HEK293 (cell line): ENCODE measurements around the gene ILK.
A peak's percentile ranks its signal among the peaks of the same experiment; 100 is the strongest.

Experiments used
- ATF2 ChIP-seq: fragments of 450-650 bp; formaldehyde crosslinking; IDR thresholded peaks from 2 replicates; pipeline ENCODE4 v1.5.1; 2016; ENCODE audit warnings: missing biosample characterization, missing genetic modification characterization, low read depth
- EGR2 ChIP-seq: fragments of 450-650 bp; formaldehyde crosslinking; IDR thresholded peaks from 2 replicates; pipeline ENCODE4 v1.5.1; 2016; ENCODE audit warnings: low read depth, missing biosample characterization, missing genetic modification characterization
- IKZF3 ChIP-seq: fragments of 450-650 bp; IDR thresholded peaks from 2 replicates; pipeline ENCODE4 v1.5.0; 2018; ENCODE audit warnings: missing biosample characterization, mild to moderate bottlenecking, missing genetic modification characterization, moderate library complexity
- KLF10 ChIP-seq: fragments of 450-650 bp; IDR thresholded peaks from 2 replicates; pipeline ENCODE4 v1.5.1; 2018; ENCODE audit warnings: missing biosample characterization, mild to moderate bottlenecking, missing genetic modification characterization
- KLF17 ChIP-seq: fragments of 450-650 bp; formaldehyde crosslinking; IDR thresholded peaks from 2 replicates; pipeline ENCODE4 v1.5.1; 2016; ENCODE audit warnings: missing biosample characterization, missing genetic modification characterization
- KLF7 ChIP-seq: fragments of 450-650 bp; formaldehyde crosslinking; IDR thresholded peaks from 2 replicates; pipeline ENCODE4 v1.5.1; 2016; ENCODE audit warnings: missing biosample characterization, missing genetic modification characterization, borderline replicate concordance
- KLF8 ChIP-seq: fragments of 450-650 bp; formaldehyde crosslinking; IDR thresholded peaks from 2 replicates; pipeline ENCODE4 v1.5.1; 2016; ENCODE audit warnings: missing biosample characterization, missing genetic modification characterization
- PATZ1 ChIP-seq: fragments of 450-650 bp; formaldehyde crosslinking; IDR thresholded peaks from 2 replicates; pipeline ENCODE4 v1.5.1; 2016; ENCODE audit warnings: missing biosample characterization, missing genetic modification characterization
- PBX3 ChIP-seq: sonication (generic); formaldehyde crosslinking; IDR thresholded peaks from 2 replicates; pipeline ENCODE4 v1.8.1; 2022; ENCODE audit warnings: mild to moderate bottlenecking, moderate library complexity, missing genetic modification reagents
- SETDB1 ChIP-seq: IDR thresholded peaks from one replicate; pipeline ENCODE4 v1.6.1; 2017; ENCODE audit warnings: mild to moderate bottlenecking, low read length, moderate library complexity, mixed read lengths; ENCODE audit not compliant: insufficient read length
- SP2 ChIP-seq: fragments of 450-650 bp; formaldehyde crosslinking; IDR thresholded peaks from 2 replicates; pipeline ENCODE4 v1.5.1; 2016; ENCODE audit warnings: missing biosample characterization, missing genetic modification characterization
- SP3 ChIP-seq: fragments of 450-650 bp; formaldehyde crosslinking; IDR thresholded peaks from 2 replicates; pipeline ENCODE4 v1.5.1; 2016; ENCODE audit warnings: missing biosample characterization, missing genetic modification characterization
- SP7 ChIP-seq: fragments of 450-650 bp; formaldehyde crosslinking; IDR thresholded peaks from 2 replicates; pipeline ENCODE4 v1.5.1; 2016; ENCODE audit warnings: missing biosample characterization, missing genetic modification characterization
- ZBTB11 ChIP-seq: fragments of 450-650 bp; formaldehyde crosslinking; conservative IDR thresholded peaks from 2 replicates; pipeline ENCODE4 v1.5.1; 2016; ENCODE audit warnings: low read depth, missing biosample characterization, missing genetic modification characterization
- ZBTB6 ChIP-seq: fragments of 450-650 bp; formaldehyde crosslinking; IDR thresholded peaks from 2 replicates; pipeline ENCODE4 v1.5.1; 2017; ENCODE audit warnings: missing biosample characterization, missing genetic modification characterization
- ZEB2 ChIP-seq: fragments of 450-650 bp; formaldehyde crosslinking; IDR thresholded peaks from 2 replicates; pipeline ENCODE4 v1.5.1; 2016; ENCODE audit warnings: missing biosample characterization, missing genetic modification characterization
- ZNF114 ChIP-seq: fragments of 450-650 bp; formaldehyde crosslinking; IDR thresholded peaks from 2 replicates; pipeline ENCODE4 v1.5.0; 2017; ENCODE audit warnings: missing biosample characterization, missing genetic modification characterization
- ZNF24 ChIP-seq: fragments of 450-650 bp; formaldehyde crosslinking; IDR thresholded peaks from 2 replicates; pipeline ENCODE4 v1.5.1; 2016; ENCODE audit warnings: missing biosample characterization, missing genetic modification characterization
- ZNF302 ChIP-seq: fragments of 450-650 bp; formaldehyde crosslinking; IDR thresholded peaks from 2 replicates; pipeline ENCODE4 v1.5.1; 2016; ENCODE audit warnings: missing biosample characterization, missing genetic modification characterization, low read depth
- ZNF335 ChIP-seq: fragments of 450-650 bp; formaldehyde crosslinking; conservative IDR thresholded peaks from 2 replicates; pipeline ENCODE4 v1.5.1; 2016; ENCODE audit warnings: missing biosample characterization, missing genetic modification characterization
- ZNF341 ChIP-seq: fragments of 450-650 bp; formaldehyde crosslinking; IDR thresholded peaks from 2 replicates; pipeline ENCODE4; 2016; ENCODE audit warnings: low read depth, missing biosample characterization, missing genetic modification characterization
- ZNF391 ChIP-seq: fragments of 450-650 bp; formaldehyde crosslinking; IDR thresholded peaks from 2 replicates; pipeline ENCODE4 v1.5.1; 2016; ENCODE audit warnings: low read depth, missing biosample characterization, missing genetic modification characterization, borderline replicate concordance
- ZNF48 ChIP-seq: fragments of 450-650 bp; formaldehyde crosslinking; IDR thresholded peaks from 2 replicates; pipeline ENCODE4 v1.5.1; 2016; ENCODE audit warnings: missing biosample characterization, missing genetic modification characterization
- ZNF513 ChIP-seq: fragments of 450-650 bp; IDR thresholded peaks from 2 replicates; pipeline ENCODE4 v1.5.1; 2018; ENCODE audit warnings: missing biosample characterization, missing genetic modification characterization
- ZNF514 ChIP-seq: fragments of 450-650 bp; formaldehyde crosslinking; IDR thresholded peaks from 2 replicates; pipeline ENCODE4 v1.5.1; 2016; ENCODE audit warnings: missing biosample characterization, missing genetic modification characterization
- ZNF792 ChIP-seq: fragments of 450-650 bp; formaldehyde crosslinking; IDR thresholded peaks from 2 replicates; pipeline ENCODE4 v1.5.1; 2016; ENCODE audit warnings: missing biosample characterization, missing genetic modification characterization
- ZXDB ChIP-seq: fragments of 450-650 bp; formaldehyde crosslinking; IDR thresholded peaks from 2 replicates; pipeline ENCODE4 v1.5.1; 2016; ENCODE audit warnings: missing biosample characterization, missing genetic modification characterization

The ILK gene

GRCh38 chr11:6612213-6613041 lies 8.9 kb downstream of the ILK start, which contains the start of gene TAF10 (continued):
- TF ChIP-seq KLF17 (tag by site-specific recombination) (peak; percentile 35; the same call in 1 of the 2 replicates), ZBTB6 (no peak), ZNF24 (tag by site-specific recombination) (0 out of 2 replicates have a peak, but pooled peaks have one; percentile 37), ZNF391 (tag by site-specific recombination) (peak; percentile 73; the same call in 1 of the 2 replicates), ZNF513 (tag by site-specific recombination) (no peak), PBX3 (CRISPR knock-in tag) (peak; percentile 81), ATF2 (tag by site-specific recombination) (peak; percentile 95), ZNF341 (tag by site-specific recombination) (peak; percentile 93), ZNF302 (no peak), ZBTB11 (tag by site-specific recombination) (peak; percentile 88), KLF7 (tag by site-specific recombination) (0 out of 2 replicates have a peak, but pooled peaks have one; percentile 11), SP3 (tag by site-specific recombination) (peak; percentile 68), KLF8 (tag by site-specific recombination) (peak; percentile 78), ZXDB (tag by site-specific recombination) (peak; percentile 40; the same call in 1 of the 2 replicates), IKZF3 (tag by site-specific recombination) (peak; percentile 29; the same call in 1 of the 2 replicates), PATZ1 (tag by site-specific recombination) (peak; percentile 77; the same call in 1 of the 2 replicates), SP2 (tag by site-specific recombination) (peak; percentile 95), ZNF792 (tag by site-specific recombination) (no peak), SP7 (tag by site-specific recombination) (peak; percentile 74), ZNF48 (tag by site-specific recombination) (no peak), SETDB1 (no peak), ZNF335 (tag by site-specific recombination) (peak; percentile 91), KLF10 (tag by site-specific recombination) (peak; percentile 43; the same call in 1 of the 2 replicates), ZNF114 (tag by site-specific recombination) (no peak), ZNF514 (tag by site-specific recombination) (no peak), EGR2 (peak; percentile 39; the same call in 1 of the 2 replicates), ZEB2 (tag by site-specific recombination) (peak; percentile 69)
